ENCODE data around the gene SUB1.
"Not testable (repeated sequence)": the region's sequence is repeated elsewhere in the genome, so short reads cannot be mapped to it uniquely, and the experiment has no call there.

The SUB1 gene

GRCh38 chr5:32565145-32565544, 20.2 kb upstream of the SUB1 start:
- DNase-seq (ENCODE audit: low read depth, low spot score), result no peak

GRCh38 chr5:32566319-32567111, 18.8 kb upstream of the SUB1 start:
- no peak for DNase-seq (ENCODE audit: low read depth, low spot score)

GRCh38 chr5:32571128-32571527, 14.2 kb upstream of the SUB1 start:
- DNase-seq (ENCODE audit: low read depth, low spot score), result no peak

DNA sequence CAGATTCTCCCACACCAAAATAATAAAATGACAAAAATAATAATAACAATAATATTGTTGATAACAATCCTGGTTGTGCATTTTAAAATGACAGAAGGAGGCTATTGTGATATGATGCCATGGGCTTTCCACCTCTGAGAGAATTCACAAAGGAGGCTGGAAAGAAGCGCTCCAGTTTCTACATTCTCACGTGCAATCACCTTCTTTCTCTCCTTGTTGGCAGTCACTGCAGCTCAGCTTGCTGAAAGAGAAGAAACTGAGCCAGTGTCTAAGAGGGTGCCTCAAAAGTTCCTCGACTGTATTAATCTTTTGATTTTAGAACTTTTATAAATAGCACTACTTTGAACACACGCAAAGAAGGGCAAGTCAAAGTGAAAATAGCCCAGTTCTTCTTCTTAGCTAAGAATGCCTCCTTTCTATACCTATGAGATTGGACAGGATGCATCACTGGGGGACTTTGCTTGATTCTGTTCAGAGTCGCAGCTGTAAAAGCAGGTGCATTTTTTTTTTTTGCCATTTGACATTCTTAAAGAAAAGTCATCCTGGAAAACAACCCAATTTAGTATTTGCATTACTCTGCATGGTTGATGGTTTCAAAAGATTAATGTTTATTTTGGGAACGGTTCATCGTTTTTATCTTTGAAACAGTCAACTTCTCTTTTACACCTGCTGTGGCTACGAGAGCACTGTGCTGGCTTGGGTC, 12.4 kb upstream of the SUB1 start:
- DNase-seq (ENCODE audit: low read depth, low spot score), result no peak

GRCh38 chr5:32573481-32573854, 11.9 kb upstream of the SUB1 start:
- not testable (repeated sequence) for DNase-seq (ENCODE audit: low read depth, low spot score)

DNA sequence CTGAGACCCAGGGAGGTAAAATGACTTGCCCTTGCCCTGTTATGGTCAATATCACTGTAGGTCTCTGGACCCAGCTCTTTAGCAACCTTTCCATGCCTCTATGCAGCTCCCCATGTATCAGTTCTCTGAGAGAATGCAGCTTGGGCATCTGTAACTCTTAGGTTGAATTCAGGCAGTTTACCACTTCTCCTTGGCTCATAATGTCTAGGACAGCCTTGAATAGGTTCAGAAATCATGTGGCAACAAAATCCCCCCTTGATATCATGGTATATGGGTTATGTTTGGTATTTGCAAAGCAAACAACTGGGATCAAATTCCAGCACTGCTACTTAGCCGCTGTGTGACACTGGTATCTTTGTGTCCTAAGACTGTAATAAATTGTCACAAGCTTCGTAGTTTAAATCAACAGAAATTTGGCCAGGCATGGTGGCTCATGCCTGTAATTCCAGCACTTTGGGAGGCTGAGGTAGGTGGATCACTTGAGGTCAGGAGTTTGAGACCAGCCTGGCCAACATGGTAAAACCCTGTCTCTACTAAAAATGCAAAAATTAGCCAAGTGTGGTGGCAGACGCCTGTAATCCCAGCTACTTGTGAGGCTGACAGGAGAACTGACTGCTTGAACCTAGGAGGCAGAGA, 10.7 kb upstream of the SUB1 start:
- DNase-seq (ENCODE audit: low read depth, low spot score), result no peak

DNA sequence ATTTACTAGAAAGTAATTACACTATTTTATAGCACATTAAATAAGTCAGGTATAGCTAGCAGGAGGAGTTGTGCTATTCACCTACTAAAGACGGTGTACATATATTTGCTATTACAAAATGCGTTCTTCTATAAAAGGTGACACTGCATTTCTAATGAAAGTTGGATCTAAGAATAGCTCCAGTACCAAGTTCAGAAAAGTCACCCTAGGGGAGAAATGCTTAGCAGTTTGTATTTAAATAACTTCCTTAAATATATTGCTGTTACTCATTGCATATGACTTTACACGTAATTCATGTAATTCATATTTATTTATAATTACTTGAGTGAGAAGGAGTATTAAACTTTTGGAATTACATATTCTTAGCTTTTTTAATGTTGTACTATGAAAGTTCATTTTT, 7.0 kb upstream of the SUB1 start:
- no peak for DNase-seq (ENCODE audit: low read depth, low spot score)

GRCh38 chr5:32578764-32579163, 6.6 kb upstream of the SUB1 start:
- DNase-seq (ENCODE audit: low read depth, low spot score), result no peak

DNA sequence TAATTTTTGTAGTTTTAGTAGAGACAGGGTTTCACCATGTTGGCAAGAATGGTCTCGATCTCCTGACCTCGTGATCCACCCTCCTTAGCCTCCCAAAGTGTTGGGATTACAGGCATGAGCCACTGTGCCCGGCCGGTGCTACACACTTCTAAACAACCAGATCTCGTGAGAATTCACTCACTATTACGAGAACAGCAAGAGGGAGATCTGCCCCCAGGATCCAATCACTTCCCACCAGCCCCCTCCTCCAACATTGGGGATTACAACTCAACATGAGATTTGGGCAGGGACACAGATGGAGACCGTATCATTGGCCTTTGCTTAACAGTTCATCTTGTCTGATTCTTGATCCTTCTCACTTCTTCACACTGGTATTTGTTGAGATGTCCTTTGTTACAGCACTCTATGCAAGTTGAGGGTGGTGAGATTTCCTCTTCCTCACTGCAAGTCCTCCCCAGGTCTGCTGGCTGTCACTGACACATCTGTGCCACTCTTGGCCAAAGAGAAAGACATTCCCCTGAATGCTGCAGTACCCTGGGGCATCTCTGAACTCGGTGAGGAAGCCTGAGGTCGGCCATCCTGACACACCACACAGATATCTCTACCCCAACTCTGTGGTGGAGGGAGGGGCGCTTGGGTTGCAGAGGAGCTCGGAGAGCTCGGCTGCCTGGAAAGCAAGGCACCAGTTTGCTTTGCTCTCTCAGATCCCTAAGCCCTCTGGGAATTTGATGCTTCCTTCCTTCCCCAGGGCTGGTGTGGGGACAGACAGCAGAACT, 4.2 kb upstream of the SUB1 start:
- no peak for DNase-seq (ENCODE audit: low read depth, low spot score)

DNA sequence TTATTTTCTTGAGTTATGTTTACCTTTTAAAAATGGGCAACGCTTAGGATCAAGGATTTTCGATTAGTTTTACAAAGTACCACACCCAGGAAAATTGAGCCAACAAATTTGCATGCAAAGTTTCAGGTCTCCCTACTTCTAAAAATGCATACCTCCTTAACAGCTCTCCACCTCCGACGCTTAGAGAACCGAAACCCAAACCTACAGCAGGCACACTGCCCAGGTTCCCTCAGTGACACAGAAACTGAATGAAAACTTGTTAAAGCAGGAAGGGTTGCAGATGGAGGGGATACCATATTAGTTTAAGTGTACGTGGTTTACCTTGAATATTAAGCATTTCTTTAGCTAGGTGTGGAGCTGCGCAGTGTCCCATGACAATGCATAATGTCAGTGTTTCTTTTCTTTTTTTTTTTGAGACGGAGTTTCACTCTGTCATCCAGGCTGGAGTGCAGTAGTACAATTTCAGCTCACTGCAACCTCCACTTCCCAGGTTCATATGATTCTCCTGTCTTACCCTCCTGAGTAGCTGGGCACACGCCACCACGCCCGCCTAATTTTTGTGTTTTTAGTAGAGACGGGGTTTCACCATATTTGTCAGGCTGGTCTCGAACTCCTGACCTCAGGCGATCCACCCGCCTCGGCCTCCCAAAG, 1.6 kb upstream of the SUB1 start:
- DNase-seq (ENCODE audit: low read depth, low spot score), result no peak

DNA sequence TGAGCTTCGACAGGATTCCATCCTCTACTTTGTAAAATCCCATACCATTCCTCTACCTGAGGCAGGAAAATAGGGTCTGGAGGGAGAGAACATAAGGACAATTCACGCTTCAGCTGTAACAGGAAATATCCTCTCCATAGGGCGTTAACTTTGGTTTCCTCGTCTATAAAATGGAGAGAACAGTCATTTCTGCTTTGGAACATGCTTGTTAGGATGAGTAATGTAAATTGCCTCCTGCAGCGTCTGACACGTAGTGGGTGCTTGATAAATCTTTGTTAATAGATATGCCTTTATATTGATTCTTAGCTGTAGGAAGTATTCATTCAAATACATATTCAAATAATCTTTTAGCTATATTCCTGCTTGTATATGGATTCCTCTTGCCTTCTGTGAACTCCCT, 711 bp upstream of the SUB1 start:
- DNase-seq (ENCODE audit: low read depth, low spot score), result no peak

GRCh38 chr5:32585122-32585445, 273 bp upstream of the SUB1 start:
- DNase-seq (ENCODE audit: low read depth, low spot score), result no peak

DNA sequence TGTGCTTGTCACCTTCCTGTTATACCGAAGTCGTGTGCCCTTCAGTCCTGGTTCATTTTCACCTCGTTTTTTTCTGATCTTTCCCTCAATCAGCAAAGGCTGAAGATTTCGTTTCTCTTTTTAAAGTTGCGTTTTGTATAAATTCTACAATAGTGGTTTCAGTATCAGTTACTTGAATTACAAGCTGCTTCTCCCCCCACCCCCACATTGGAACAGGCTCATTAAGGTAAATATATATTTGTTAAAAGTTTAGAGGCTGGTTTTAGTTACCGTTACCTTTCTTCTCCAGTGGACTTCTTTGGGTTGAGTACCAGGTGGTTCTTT, 881 bp downstream of the SUB1 start:
- DNase-seq (ENCODE audit: low read depth, low spot score), result peak; percentile 7

DNA sequence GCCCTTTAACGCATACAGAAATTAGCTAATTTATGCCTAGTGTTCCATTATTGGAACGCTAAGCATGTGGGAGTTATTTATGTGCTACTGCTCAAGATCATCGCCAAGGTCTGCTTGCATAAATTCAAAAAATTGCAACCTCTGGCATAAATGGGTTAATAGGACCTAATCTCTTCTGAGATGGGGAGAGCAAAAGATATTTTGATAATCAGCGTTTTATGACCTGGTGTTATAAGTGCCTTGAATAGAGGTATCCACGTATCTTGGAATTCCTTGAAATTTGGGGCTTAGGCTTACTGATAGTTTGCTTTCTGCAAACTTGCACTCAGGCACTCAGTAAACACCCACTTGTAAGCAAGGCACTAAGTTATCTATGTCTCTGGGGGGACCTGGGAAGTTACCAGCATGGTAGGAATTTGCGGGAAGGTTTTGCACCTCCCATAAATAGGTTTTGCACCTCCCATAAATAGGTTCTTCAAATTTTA, 1.8 kb downstream of the SUB1 start:
- DNase-seq (ENCODE audit: low read depth, low spot score), result no peak

DNA sequence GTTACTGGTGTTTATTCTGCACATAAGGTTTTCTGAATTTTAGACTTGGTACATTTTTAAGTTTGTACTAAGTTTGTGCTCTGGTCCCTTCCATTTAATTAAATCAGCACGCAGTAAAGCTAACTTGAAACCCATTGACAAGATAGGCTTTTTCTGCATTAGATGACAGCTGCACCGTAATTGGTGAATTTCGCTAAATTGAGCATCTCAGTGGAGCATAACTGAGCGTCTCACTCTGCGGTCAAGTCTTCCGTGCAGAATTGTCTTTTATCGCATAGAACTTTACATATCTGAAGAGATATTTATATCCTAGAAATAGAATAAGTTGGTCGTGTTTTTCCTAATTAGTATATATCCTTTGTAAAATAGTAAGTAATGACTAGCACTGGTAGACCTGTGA, 4.1 kb downstream of the SUB1 start:
- no peak for DNase-seq (ENCODE audit: low read depth, low spot score)

GRCh38 chr5:32589942-32590869, 4.8 kb downstream of the SUB1 start:
- peak; percentile 33 for DNase-seq (ENCODE audit: low read depth, low spot score)

GRCh38 chr5:32595118-32595517, 9.8 kb downstream of the SUB1 start:
- DNase-seq (ENCODE audit: low read depth, low spot score), result no peak

DNA sequence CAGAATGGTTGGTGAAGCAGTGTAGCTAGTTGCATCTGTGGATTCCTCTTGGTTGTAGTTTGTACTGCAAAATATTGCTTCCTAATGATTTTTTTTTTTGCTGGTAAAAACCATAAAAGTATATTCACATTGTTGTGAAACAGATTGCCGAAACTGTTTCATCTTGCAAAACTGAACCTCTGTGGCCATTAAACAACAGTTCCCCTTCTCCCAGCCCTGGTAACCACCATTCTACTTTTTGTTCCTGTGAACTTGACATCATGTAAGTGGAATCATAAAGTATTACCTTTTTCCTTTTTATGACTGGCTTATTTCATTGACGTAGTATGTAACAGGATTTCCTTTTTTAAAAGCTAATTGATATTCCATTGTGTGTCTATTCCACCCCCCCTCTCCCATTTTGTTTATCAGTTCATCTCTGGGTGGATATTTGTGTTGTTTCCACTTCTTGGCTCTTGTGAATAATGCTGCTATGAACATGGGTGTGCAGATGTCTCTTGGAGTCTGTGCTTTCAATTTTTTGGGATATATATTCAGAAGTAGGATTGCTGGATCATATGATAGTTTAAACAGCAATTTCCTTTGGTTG, 11.8 kb downstream of the SUB1 start:
- no peak for DNase-seq (ENCODE audit: low read depth, low spot score)

GRCh38 chr5:32598260-32598937, 13.0 kb downstream of the SUB1 start:
- no peak for DNase-seq (ENCODE audit: low read depth, low spot score)

All from activated CD4-positive, CD25-positive, alpha-beta regulatory T cell treated with anti-CD3 and anti-CD28 coated beads, Interleukin-2, amount 50 U/mL, for 16 hours (primary cell).